ENCODE results near the gene NRG3.

NRG3 gene

DNA sequence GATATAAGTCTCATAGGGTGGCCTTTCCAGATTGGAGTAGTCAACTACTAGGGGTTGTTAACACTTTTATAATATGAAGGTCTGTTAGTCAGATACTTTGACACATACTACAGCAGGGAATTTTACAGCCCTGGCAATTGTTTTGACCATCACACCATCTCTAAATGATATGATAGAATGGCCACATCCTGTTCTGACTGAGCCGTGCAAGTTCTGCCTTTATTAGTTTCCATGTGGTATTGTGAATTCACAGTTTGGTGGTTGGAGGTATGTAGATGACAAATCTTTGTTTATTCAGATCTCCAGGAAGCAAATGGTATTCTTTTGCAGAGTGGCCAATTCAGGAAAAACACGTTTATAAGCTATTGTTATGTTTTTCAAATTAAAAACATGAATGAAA, 83.0 kb downstream of the NRG3 start:
- no peaks in the 10 kb centered on the region for H3K4me1 Mint-ChIP-seq
- H3K27ac Mint-ChIP-seq, result no peak overlapping the region
- H3K36me3 Mint-ChIP-seq (ENCODE audit: low read depth), result no peaks in the 10 kb centered on the region
- DNase-seq, result no peak
- no peaks in the 10 kb centered on the region for H3K9me3 Mint-ChIP-seq
- ATAC-seq, result no peak
- no peak overlapping the region for H3K4me3 Mint-ChIP-seq
- H3K27me3 Mint-ChIP-seq, result no peaks in the 10 kb centered on the region

DNA sequence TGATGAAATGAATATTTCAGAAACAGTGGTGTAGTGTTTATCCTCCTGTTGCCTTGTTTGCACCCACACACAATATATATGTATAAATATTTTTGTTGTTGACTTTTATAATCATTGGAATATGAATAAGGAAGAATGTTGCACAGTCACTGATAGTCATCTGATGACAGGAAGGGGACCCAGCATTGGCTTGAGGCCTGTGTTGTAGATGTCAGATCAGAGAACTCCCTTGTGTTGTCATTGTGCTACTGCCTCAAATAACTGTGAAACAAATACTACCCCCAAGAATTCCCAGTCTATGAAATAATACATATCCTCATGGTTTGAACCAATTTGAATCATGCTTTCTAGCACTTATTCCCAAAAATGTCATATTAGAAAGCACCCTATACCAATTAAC, 84.0 kb downstream of the NRG3 start:
- Mint-ChIP-seq H3K9me3 (no peaks in the 10 kb centered on the region), H3K4me3 (no peak overlapping the region), H3K27me3 (no peaks in the 10 kb centered on the region), H3K4me1 (no peaks in the 10 kb centered on the region), H3K27ac (no peak overlapping the region), H3K36me3 (ENCODE audit: low read depth) (no peaks in the 10 kb centered on the region)
- DNase-seq (no peak), ATAC-seq (no peak)

DNA sequence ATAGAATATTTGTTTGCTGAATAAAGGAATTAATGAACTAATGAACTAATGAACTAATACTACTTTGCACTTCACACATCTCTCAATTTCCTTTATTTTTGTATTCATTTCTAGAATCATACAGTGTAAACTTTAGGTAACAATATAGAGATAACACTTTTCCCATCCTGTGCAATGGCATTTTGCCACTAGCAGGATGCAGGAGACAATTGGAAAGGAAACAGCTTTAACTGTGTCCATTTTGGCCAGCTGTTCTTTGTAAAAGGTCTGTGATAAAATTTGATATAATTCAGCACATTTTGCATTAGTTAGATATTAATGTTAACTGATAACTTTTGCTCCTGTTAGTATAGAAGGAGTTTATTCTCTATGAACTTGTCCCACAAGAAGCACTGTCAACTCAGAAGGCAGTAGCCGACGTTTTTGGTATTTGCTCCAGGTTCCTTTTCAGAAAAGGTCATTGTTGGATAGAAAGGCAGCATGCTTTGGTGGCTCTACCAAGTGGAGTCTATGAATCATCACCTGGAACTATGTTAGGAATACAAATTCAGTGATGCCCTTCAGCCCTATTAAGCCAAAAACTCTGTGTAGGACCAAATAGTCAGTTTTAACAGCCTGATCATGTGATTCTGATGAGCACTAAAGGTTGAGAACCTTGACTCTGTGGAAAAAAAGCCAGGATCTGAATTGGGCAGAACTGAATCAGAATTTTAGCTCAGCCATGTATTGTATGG, 86.6 kb downstream of the NRG3 start:
- no peak overlapping the region for H3K4me3 Mint-ChIP-seq
- no peaks in the 10 kb centered on the region for H3K27me3 Mint-ChIP-seq
- H3K36me3 Mint-ChIP-seq (ENCODE audit: low read depth), result no peaks in the 10 kb centered on the region
- H3K4me1 Mint-ChIP-seq, result no peaks in the 10 kb centered on the region
- ATAC-seq (no peak), DNase-seq (no peak)
- H3K27ac Mint-ChIP-seq, result no peak overlapping the region
- H3K9me3 Mint-ChIP-seq, result peaks cover 4% of the 10 kb centered on the region

DNA sequence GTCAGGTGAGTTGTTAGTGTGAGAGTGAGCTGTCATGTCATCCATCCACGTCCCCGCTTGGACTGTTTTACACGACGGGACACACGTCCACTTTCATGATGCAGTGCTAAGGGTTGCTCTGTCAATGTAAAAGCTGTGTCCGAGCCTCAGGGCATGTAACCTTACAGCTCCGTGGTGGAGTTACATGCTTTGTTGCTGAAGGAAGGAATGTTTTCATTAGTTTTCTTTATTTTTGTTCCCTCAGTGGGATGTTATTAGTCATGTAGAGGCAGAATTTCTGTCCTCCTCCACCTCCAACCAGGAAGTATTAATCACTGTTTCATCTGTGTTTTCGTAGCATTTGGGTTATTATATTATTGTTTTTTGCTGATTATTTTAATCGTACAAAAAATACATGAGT, 88.6 kb downstream of the NRG3 start:
- no peaks in the 10 kb centered on the region for H3K27me3 Mint-ChIP-seq
- H3K4me3 Mint-ChIP-seq, result no peak overlapping the region
- H3K4me1 Mint-ChIP-seq, result no peaks in the 10 kb centered on the region
- no peaks in the 10 kb centered on the region for H3K36me3 Mint-ChIP-seq (ENCODE audit: low read depth)
- peaks cover 4% of the 10 kb centered on the region for H3K9me3 Mint-ChIP-seq
- DNase-seq, result no peak
- no peak for ATAC-seq
- no peak overlapping the region for H3K27ac Mint-ChIP-seq

DNA sequence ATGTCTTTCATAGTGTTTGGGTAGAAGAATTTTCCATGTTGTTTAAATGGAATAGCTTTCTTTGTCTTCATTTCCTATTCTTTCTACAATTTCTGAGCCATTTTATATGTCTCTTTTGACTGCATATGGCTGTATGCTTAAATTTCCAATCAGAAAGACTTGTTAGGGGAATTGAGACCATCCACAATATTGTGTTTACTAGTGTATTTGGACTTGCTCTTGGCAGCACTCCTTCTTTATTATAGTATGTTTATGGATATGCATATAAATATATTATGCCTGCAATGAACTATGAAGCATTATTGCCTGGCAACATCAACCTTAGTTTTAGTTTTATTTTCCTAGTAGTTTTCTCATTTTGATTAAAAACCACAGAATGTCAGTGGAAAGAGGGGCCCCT, 92.7 kb downstream of the NRG3 start:
- Mint-ChIP-seq H3K27me3 (no peaks in the 10 kb centered on the region), H3K36me3 (ENCODE audit: low read depth) (no peaks in the 10 kb centered on the region), H3K27ac (no peak overlapping the region), H3K4me1 (no peaks in the 10 kb centered on the region), H3K9me3 (peaks cover 23% of the 10 kb centered on the region), H3K4me3 (no peak overlapping the region)
- no peak for ATAC-seq
- DNase-seq, result no peak

DNA sequence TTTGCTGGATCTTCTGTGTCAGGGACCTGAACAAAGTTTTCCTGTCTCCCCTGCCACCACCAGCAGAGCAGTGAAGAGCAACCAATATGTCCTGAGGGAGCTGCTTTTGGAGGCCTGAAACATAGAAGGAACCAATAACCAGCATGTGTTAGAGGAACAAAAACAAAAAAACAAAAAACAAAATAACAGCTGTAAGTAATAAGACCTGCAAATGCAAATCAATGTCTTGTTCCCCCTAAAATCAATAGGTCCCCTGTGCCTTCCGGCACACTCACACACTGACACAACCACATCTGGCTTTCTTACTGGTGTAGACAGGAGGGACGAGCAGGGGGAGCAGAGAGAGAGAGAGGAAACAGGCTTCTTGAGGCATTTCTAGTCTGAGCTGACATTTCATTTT, 94.1 kb downstream of the NRG3 start:
- no peak overlapping the region for H3K27ac Mint-ChIP-seq
- ATAC-seq, result no peak
- no peaks in the 10 kb centered on the region for H3K27me3 Mint-ChIP-seq

DNA sequence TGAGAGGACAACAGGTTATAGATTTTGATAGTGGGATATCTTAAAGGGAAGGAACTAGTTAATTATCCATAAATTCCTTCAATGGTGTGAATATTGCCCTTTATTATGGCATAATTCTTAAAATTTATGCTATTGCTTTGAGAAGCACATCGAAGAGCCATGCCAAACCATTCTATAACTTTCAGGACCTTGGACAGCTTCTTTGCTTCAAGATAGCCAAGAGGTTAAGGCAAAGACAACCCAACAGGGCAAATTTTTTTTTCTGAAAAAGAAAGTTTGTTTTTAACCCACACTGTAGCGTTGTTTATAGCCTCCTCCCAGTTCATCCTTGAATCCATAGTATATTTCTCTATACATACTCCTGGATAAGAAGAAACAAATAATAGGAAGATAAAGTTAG, 103.2 kb downstream of the NRG3 start:
- no peak overlapping the region for H3K27ac Mint-ChIP-seq
- H3K4me1 Mint-ChIP-seq, result no peaks in the 10 kb centered on the region
- no peaks in the 10 kb centered on the region for H3K36me3 Mint-ChIP-seq (ENCODE audit: low read depth)
- H3K27me3 Mint-ChIP-seq, result no peaks in the 10 kb centered on the region
- H3K9me3 Mint-ChIP-seq, result peaks cover 16% of the 10 kb centered on the region
- no peak overlapping the region for H3K4me3 Mint-ChIP-seq
- DNase-seq (no peak), ATAC-seq (no peak)

More for the DNA sequence above, 94.1 kb downstream of the NRG3 start:
- Mint-ChIP-seq H3K36me3 (ENCODE audit: low read depth) (no peaks in the 10 kb centered on the region), H3K9me3 (peaks cover 28% of the 10 kb centered on the region), H3K4me3 (no peak overlapping the region), H3K4me1 (no peaks in the 10 kb centered on the region)
- no peak for DNase-seq

DNA sequence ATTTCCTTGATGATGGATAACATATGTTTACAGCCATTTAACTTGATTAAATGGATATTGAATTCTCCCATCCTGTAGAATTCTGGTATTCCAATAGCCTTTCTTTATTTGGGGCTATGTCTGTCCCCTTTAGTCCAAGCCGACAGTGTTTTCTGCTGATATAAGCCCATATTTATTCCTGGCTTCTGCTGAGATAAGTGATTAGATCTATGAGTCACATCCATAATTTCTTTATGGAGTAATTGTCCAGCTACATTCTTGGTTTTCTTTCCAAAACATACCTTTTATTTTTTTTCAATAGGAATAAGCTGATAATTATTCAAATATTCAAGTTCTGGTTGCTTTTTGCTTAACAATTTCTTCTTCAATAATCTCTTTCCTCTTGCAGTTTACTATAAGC, 106.7 kb downstream of the NRG3 start:
- H3K4me1 Mint-ChIP-seq, result no peaks in the 10 kb centered on the region
- H3K27ac Mint-ChIP-seq, result no peak overlapping the region
- H3K9me3 Mint-ChIP-seq, result peaks cover 9% of the 10 kb centered on the region

DNA sequence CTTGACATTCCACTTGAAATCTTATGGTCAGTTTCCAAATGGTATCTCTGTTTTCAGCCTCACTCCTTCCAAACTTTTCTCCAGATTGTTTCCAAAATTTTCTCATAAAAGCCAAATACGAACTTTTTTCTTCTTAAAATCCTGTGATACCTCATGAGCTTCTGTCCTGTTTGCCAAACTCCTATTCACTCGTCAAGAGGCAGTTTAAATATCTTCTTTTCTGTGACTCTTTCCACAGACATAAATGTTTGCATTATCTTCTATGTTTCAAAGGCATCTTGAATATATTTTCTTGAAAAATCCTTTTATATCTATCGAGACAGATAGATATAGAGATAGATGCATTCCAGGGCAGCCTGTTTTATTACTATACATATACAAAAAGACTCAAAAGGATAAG, 109.4 kb downstream of the NRG3 start:
- H3K36me3 Mint-ChIP-seq (ENCODE audit: low read depth), result no peaks in the 10 kb centered on the region
- no peak overlapping the region for H3K4me3 Mint-ChIP-seq
- peaks cover 9% of the 10 kb centered on the region for H3K9me3 Mint-ChIP-seq
- DNase-seq (no peak), ATAC-seq (no peak)
- no peaks in the 10 kb centered on the region for H3K4me1 Mint-ChIP-seq
- H3K27ac Mint-ChIP-seq, result no peak overlapping the region
- no peaks in the 10 kb centered on the region for H3K27me3 Mint-ChIP-seq

More for the DNA sequence above, 106.7 kb downstream of the NRG3 start:
- ATAC-seq, result no peak
- no peak for DNase-seq
- Mint-ChIP-seq H3K4me3 (no peak overlapping the region), H3K27me3 (no peaks in the 10 kb centered on the region), H3K36me3 (ENCODE audit: low read depth) (no peaks in the 10 kb centered on the region)

DNA sequence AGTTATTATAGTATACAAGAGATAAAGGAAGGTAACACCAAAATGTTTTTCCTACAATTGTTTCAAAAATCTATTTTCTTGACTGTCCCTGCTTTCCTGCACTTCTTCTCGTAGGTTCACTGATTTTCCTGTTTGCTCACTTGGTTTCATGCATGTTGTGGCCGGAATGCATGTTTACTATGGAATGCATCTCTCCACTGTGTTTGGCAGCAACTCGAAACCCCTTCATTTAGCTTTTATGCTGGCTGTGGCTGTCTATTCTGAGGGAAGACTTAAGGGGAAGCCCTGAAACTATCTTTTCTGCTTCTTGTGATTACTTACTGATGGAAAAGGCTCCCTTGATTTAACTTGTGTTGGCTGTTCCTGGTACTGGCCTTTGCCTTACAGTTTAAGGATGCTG, 120.3 kb downstream of the NRG3 start:
- Mint-ChIP-seq H3K9me3 (peaks cover 5% of the 10 kb centered on the region), H3K27me3 (no peaks in the 10 kb centered on the region), H3K36me3 (ENCODE audit: low read depth) (no peaks in the 10 kb centered on the region), H3K27ac (no peak overlapping the region), H3K4me3 (no peak overlapping the region), H3K4me1 (no peaks in the 10 kb centered on the region)
- no peak for DNase-seq
- no peak for ATAC-seq

DNA sequence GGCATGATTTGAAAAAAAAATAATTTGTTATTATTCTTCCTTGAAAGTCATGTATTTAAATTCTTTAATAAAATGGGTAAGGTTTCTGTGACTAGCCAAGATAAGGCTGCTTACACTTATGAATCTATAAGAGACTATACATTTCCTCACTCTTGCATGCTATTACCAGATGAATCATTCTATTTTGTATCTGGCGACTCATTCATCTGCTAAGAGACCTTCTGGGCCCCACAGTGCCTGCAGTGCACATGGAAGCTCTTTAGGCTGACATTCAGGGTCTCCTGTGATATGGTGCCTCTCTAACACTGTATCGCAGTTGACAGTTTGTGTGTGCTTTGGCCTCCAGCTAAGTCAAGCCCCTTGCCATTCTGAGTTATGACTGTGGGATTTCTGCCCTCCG, 121.9 kb downstream of the NRG3 start:
- Mint-ChIP-seq H3K9me3 (peaks cover 5% of the 10 kb centered on the region), H3K4me3 (no peak overlapping the region), H3K27ac (no peak overlapping the region), H3K36me3 (ENCODE audit: low read depth) (no peaks in the 10 kb centered on the region), H3K27me3 (no peaks in the 10 kb centered on the region), H3K4me1 (no peaks in the 10 kb centered on the region)
- DNase-seq (no peak), ATAC-seq (no peak)

DNA sequence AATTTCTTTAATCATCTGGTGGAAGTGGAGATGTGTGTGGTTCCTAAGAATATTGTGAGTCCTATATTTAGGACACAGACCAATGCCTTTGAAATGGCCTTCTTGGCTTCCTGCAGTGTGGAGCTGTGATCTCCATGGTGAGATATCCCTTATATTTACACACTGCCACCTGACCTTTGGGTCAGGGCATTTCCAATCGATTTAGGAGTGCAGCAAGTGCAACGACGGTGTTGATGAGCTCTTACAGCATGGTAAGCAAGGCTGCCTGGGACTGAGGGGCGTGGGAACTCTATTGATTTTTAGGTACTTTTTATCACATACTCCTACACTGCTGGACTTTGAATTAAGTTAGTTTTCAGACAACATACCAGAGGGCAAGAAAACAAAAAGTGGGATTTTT, 146.0 kb downstream of the NRG3 start:
- Mint-ChIP-seq H3K27me3 (no peaks in the 10 kb centered on the region), H3K9me3 (peaks cover 12% of the 10 kb centered on the region), H3K27ac (no peak overlapping the region), H3K4me1 (no peaks in the 10 kb centered on the region), H3K4me3 (no peak overlapping the region), H3K36me3 (ENCODE audit: low read depth) (no peaks in the 10 kb centered on the region)
- ATAC-seq (no peak), DNase-seq (no peak)

DNA sequence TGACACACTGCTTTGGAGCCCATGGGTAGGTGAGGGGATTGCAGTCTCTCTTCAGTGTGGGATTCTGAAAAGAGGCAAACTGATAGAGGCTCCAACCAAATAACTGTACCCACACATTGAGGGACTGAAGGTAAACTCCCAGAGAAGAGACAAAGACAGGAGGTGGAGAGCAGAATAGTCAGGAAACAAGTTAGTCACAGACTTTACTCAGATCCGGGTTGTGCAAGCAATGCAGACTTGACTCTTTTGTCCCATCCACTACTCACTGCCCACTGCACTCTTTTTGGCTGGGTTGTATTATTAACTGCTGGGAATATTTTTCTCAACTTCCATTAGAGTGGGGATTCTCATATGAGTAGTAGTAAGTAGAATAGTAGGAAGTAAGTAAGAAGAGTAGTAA, 152.7 kb downstream of the NRG3 start:
- H3K4me3 Mint-ChIP-seq, result no peak overlapping the region
- H3K36me3 Mint-ChIP-seq (ENCODE audit: low read depth), result no peaks in the 10 kb centered on the region

DNA sequence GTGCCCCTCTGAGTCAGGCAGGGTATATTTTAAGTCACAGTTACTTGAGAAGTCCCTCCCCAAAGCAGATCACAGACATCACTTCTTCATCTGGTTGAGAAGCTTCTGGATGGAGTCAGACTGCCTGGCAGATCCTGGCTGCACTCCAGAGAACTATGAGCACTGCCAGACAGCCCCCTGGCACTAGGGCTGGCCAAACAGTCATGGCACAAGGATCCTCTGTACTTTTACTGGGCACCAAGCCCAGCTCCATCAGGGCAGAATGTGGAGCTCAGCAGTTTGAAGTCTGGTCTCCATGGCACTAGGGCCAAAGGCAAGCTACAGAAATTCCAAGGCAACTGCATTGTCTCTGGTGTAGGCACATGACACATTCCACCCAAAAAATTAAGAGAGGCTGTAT, 162.1 kb downstream of the NRG3 start:
- Mint-ChIP-seq H3K27me3 (no peaks in the 10 kb centered on the region), H3K9me3 (peaks cover 3% of the 10 kb centered on the region), H3K4me3 (no peak overlapping the region), H3K36me3 (ENCODE audit: low read depth) (no peaks in the 10 kb centered on the region), H3K4me1 (no peaks in the 10 kb centered on the region), H3K27ac (no peak overlapping the region)
- no peak for DNase-seq
- no peak for ATAC-seq

More for the DNA sequence above, 152.7 kb downstream of the NRG3 start:
- Mint-ChIP-seq H3K27ac (no peak overlapping the region), H3K4me1 (no peaks in the 10 kb centered on the region), H3K27me3 (no peaks in the 10 kb centered on the region), H3K9me3 (peaks cover 6% of the 10 kb centered on the region)
- ATAC-seq (no peak), DNase-seq (no peak)

DNA sequence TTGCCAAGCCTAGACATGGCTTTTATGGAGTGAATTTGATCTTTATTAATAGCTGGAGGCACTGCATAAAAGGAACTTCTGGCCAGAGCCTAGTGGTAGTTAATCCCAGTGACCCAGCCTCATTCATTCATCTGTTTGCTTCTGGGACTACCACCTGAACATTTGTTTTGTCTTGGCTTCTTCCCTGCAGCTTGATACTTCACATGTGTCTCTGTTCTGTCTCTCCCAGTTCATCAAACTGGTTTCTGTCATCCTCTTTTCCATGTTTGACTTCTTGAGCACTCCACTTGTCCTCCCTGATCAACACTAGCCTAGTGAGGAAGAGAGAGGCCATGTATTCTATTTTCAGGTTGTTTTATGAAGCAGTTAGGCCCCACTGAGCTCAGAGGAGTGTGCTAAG, 163.6 kb downstream of the NRG3 start:
- Mint-ChIP-seq H3K36me3 (ENCODE audit: low read depth) (no peaks in the 10 kb centered on the region), H3K27ac (no peak overlapping the region), H3K9me3 (peaks cover 9% of the 10 kb centered on the region), H3K4me1 (no peaks in the 10 kb centered on the region), H3K4me3 (no peak overlapping the region), H3K27me3 (no peaks in the 10 kb centered on the region)
- ATAC-seq (no peak), DNase-seq (no peak)

DNA sequence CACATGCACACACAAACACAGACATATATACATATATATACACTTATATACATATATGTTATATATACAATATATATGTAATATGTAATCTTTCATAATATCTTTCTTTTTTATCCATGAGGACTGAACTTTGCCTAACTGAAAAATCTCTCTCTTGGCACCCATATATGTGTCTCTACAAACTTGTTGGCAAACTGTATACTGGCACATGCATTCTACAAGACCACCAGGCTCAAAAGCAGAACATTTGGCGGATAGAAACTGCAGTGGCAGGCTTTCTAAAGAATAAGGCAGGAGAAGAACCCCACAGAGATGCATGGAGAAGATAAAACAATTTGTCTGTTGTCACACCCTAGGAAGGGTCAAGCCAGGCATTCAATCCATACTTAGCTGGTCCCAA, 165.3 kb downstream of the NRG3 start:
- Mint-ChIP-seq H3K4me3 (no peak overlapping the region), H3K9me3 (peaks cover 9% of the 10 kb centered on the region), H3K27me3 (no peaks in the 10 kb centered on the region), H3K4me1 (no peaks in the 10 kb centered on the region), H3K36me3 (ENCODE audit: low read depth) (no peaks in the 10 kb centered on the region), H3K27ac (no peak overlapping the region)
- DNase-seq, result no peak
- no peak for ATAC-seq
